HepG2 (cell line): ENCODE measurements around the gene LLGL2. TPM values are rescaled to one million over a fixed set of nuclear protein-coding genes. Genes with fewer than 3 reads are reported as not detected.

Experiments used
- ATAD3A ChIP-seq: sonication (generic); formaldehyde crosslinking; IDR thresholded peaks from 2 replicates; pipeline ENCODE4 v1.4.0; 2020; ENCODE audit warnings: missing genetic modification reagents
- CREM ChIP-seq, 2 experiments: sonication (generic) in 1 of 2; formaldehyde crosslinking in 1 of 2; IDR thresholded peaks; 2 replicates each; pipeline versions ENCODE4 v1.4.0 to v1.6.1; 2016 to 2020; ENCODE audit warnings: antibody characterized with exemption in 1 of 2, mild to moderate bottlenecking in 1 of 2, missing genetic modification reagents in 1 of 2
- DNMT3B ChIP-seq: conservative IDR thresholded peaks from 2 replicates; pipeline ENCODE4 v1.6.1; 2016; ENCODE audit warnings: missing biosample characterization, control low read depth
- ETV6 ChIP-seq: sonication (generic); formaldehyde crosslinking; conservative IDR thresholded peaks from 2 replicates; pipeline ENCODE4 v1.4.0; 2020; ENCODE audit warnings: missing genetic modification reagents
- KDM3A ChIP-seq: IDR thresholded peaks from 2 replicates; pipeline ENCODE4 v1.6.1; 2018; ENCODE audit warnings: low read depth, missing compliant biosample characterization
- KDM6A ChIP-seq: IDR thresholded peaks from 2 replicates; pipeline ENCODE4 v1.6.1; 2016; ENCODE audit warnings: low read depth
- NFKBIZ ChIP-seq: IDR thresholded peaks from 2 replicates; pipeline ENCODE4 v1.6.1; 2018; ENCODE audit warnings: missing genetic modification reagents, missing compliant biosample characterization
- NKX3-1 ChIP-seq: sonication (generic); formaldehyde crosslinking; IDR thresholded peaks from 2 replicates; pipeline ENCODE4 v1.5.0; 2020; ENCODE audit warnings: missing genetic modification reagents
- STAT5B ChIP-seq: sonication (generic); formaldehyde crosslinking; IDR thresholded peaks from 2 replicates; pipeline ENCODE4 v1.4.0; 2020; ENCODE audit warnings: missing genetic modification reagents
- TAF1 ChIP-seq: sonication (generic); formaldehyde crosslinking; IDR thresholded peaks from 2 replicates; pipeline ENCODE4 v1.4.0; 2020; ENCODE audit warnings: missing genetic modification reagents
- WIZ ChIP-seq: sonication (generic); formaldehyde crosslinking; IDR thresholded peaks from 2 replicates; pipeline ENCODE4 v1.5.1; 2020; ENCODE audit warnings: mild to moderate bottlenecking, missing genetic modification reagents
- ZBTB3 ChIP-seq: sonication (generic); formaldehyde crosslinking; IDR thresholded peaks from 2 replicates; pipeline ENCODE4 v1.4.0; 2020; ENCODE audit warnings: low read depth, mild to moderate bottlenecking, moderate library complexity, missing genetic modification reagents, borderline replicate concordance
- ZFP1 ChIP-seq: IDR thresholded peaks from 2 replicates; pipeline ENCODE4 v1.6.1; 2016
- ZMAT3 ChIP-seq: sonication (generic); formaldehyde crosslinking; conservative IDR thresholded peaks from 2 replicates; pipeline ENCODE4 v1.7.0; 2021; ENCODE audit warnings: missing genetic modification reagents
- ZNF225 ChIP-seq: sonication (generic); formaldehyde crosslinking; IDR thresholded peaks from 2 replicates; pipeline ENCODE4 v1.4.0; 2020; ENCODE audit warnings: mild to moderate bottlenecking, missing genetic modification reagents
- ZNF329 ChIP-seq: sonication (generic); formaldehyde crosslinking; IDR thresholded peaks from 2 replicates; pipeline ENCODE4 v1.9.0; 2021; ENCODE audit warnings: low read depth, mild to moderate bottlenecking, missing genetic modification reagents
- ZSCAN30 ChIP-seq: sonication (generic); formaldehyde crosslinking; IDR thresholded peaks from 2 replicates; pipeline ENCODE4 v1.5.0; 2020; ENCODE audit warnings: mild to moderate bottlenecking, missing genetic modification reagents
- polyA plus RNA-seq, 8 experiments: library from polyadenylated mRNA; depleted of rRNA in 3 of 8; stranded (reverse) in 7 of 8; unstranded in 1 of 8; fragments of >200 nt; fragmentation: Illumina TruSeq in 4 of 8; extraction: Trizol in 4 of 8; gene quantifications; 2 replicates each; pipeline versions ENCODE4 v1.2.1 to v1.2.3, GENCODE V29; 2011 to 2016; ENCODE audit warnings: low read depth in 4 of 8, missing spikeins in 1 of 8, mixed read lengths in 1 of 8; ENCODE audit not compliant: insufficient read depth in 1 of 8
- total RNA-seq, 5 experiments: library from RNA; depleted of rRNA; stranded (reverse); fragments of >200 nt; fragmentation: Illumina TruSeq; extraction: Trizol; gene quantifications; 2 replicates each; pipeline ENCODE4 v1.2.3, GENCODE V29; 2016; ENCODE audit warnings: low read depth in 1 of 5
- TF ChIP-seq, protein P1 (sequence below): sonication (generic); formaldehyde crosslinking; IDR thresholded peaks from 2 replicates; pipeline ENCODE4 v1.9.0; 2021; ENCODE audit warnings: missing genetic modification reagents, mild to moderate bottlenecking, borderline replicate concordance
- TF ChIP-seq, protein P2 (sequence below): sonication (generic); formaldehyde crosslinking; IDR thresholded peaks from 2 replicates; pipeline ENCODE4 v1.5.1; 2020; ENCODE audit warnings: missing genetic modification reagents, mild to moderate bottlenecking, borderline replicate concordance
- TF ChIP-seq, protein P3 (sequence below): sonication (generic); formaldehyde crosslinking; IDR thresholded peaks from 2 replicates; pipeline ENCODE4 v1.5.0; 2020; ENCODE audit warnings: mild to moderate bottlenecking, missing genetic modification reagents
- TF ChIP-seq, protein P4 (sequence below): sonication (generic); formaldehyde crosslinking; IDR thresholded peaks from 2 replicates; pipeline ENCODE4 v1.5.0; 2020; ENCODE audit warnings: mild to moderate bottlenecking, missing genetic modification reagents

The LLGL2 gene
- total and polyA plus RNA-seq, 2 of the 13 experiments (the other 11 are each of a cell fraction or from before 2014, with no cell fraction given), result 83.0 to 86.7 TPM

DNA sequence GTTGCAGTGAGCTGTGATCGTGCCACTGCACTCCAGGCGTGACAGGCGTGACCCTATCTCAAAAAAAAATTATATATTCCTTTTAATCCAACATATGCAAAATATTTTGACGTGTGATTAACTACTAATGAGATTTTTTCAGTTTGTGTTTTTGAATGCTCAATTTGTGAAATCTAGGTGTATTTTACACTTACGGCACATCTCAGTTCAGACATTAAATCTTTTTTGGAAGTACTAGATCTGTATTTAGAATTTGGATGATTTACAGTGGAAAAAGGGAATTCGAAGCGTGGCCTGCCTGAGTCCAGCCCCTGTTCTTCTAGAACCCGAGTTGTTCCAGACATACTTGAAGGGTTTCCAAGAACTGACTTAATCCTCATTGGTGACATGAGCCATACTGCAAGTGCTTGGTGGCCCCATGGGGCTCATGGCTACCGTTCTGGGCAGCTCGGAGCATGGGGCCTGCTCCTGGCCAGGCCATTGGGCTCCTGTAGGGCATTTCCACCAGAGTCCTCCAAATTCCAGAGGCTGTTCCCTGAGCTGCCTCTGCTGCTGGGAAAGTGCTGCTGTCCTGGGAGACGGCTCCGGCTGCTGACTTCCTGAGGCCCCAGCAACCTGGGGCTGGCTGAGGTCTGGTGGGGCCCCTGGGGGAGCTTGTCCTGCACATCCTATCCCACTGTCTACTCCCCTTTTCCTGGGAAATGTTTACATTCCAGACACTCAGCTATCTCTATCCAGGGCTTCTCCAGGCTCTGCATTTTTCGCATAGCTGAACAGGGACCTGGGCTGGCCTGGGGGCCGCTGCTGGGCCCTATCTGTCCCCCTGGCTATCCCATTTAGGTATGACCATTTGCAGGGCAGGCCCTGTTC is 27.2 kb downstream of the LLGL2 start (continued):
- TF ChIP-seq ZBTB3 (CRISPR knock-in tag) (no peak), ATAD3A (CRISPR knock-in tag) (no peak), DNMT3B (0 out of 2 replicates have a peak, but pooled peaks have one; percentile 71), ZNF329 (no peak), CREM (IDR thresholded peaks at IDR 0.05) (peak; percentile 30; the same call in 1 of the 2 replicates), CREM (CRISPR knock-in tag; IDR thresholded peaks at IDR 0.05) (no peak), WIZ (CRISPR knock-in tag) (no peak), STAT5B (no peak), ZFP1 (no peak), ZSCAN30 (CRISPR knock-in tag) (no peak), ZMAT3 (CRISPR knock-in tag) (no peak), ETV6 (peak; percentile 53; the same call in 1 of the 2 replicates), TAF1 (CRISPR knock-in tag) (no peak), NKX3-1 (CRISPR knock-in tag) (no peak), KDM3A (CRISPR knock-in tag) (no peak), KDM6A (CRISPR knock-in tag) (peak; percentile 54; the same call in 1 of the 2 replicates), ZNF225 (0 out of 2 replicates have a peak, but pooled peaks have one; percentile 32), NFKBIZ (CRISPR knock-in tag) (no peak)
- TF ChIP-seq, protein P1, sequence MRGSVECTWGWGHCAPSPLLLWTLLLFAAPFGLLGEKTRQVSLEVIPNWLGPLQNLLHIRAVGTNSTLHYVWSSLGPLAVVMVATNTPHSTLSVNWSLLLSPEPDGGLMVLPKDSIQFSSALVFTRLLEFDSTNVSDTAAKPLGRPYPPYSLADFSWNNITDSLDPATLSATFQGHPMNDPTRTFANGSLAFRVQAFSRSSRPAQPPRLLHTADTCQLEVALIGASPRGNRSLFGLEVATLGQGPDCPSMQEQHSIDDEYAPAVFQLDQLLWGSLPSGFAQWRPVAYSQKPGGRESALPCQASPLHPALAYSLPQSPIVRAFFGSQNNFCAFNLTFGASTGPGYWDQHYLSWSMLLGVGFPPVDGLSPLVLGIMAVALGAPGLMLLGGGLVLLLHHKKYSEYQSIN (CRISPR knock-in tag), result no peak
- TF ChIP-seq, protein P2, sequence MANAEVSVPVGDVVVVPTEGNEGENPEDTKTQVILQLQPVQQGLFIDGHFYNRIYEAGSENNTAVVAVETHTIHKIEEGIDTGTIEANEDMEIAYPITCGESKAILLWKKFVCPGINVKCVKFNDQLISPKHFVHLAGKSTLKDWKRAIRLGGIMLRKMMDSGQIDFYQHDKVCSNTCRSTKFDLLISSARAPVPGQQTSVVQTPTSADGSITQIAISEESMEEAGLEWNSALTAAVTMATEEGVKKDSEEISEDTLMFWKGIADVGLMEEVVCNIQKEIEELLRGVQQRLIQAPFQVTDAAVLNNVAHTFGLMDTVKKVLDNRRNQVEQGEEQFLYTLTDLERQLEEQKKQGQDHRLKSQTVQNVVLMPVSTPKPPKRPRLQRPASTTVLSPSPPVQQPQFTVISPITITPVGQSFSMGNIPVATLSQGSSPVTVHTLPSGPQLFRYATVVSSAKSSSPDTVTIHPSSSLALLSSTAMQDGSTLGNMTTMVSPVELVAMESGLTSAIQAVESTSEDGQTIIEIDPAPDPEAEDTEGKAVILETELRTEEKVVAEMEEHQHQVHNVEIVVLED (CRISPR knock-in tag), result no peak
- TF ChIP-seq, protein P3, sequence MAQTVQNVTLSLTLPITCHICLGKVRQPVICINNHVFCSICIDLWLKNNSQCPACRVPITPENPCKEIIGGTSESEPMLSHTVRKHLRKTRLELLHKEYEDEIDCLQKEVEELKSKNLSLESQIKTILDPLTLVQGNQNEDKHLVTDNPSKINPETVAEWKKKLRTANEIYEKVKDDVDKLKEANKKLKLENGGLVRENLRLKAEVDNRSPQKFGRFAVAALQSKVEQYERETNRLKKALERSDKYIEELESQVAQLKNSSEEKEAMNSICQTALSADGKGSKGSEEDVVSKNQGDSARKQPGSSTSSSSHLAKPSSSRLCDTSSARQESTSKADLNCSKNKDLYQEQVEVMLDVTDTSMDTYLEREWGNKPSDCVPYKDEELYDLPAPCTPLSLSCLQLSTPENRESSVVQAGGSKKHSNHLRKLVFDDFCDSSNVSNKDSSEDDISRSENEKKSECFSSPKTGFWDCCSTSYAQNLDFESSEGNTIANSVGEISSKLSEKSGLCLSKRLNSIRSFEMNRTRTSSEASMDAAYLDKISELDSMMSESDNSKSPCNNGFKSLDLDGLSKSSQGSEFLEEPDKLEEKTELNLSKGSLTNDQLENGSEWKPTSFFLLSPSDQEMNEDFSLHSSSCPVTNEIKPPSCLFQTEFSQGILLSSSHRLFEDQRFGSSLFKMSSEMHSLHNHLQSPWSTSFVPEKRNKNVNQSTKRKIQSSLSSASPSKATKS (CRISPR knock-in tag), result no peak
- TF ChIP-seq, protein P4, sequence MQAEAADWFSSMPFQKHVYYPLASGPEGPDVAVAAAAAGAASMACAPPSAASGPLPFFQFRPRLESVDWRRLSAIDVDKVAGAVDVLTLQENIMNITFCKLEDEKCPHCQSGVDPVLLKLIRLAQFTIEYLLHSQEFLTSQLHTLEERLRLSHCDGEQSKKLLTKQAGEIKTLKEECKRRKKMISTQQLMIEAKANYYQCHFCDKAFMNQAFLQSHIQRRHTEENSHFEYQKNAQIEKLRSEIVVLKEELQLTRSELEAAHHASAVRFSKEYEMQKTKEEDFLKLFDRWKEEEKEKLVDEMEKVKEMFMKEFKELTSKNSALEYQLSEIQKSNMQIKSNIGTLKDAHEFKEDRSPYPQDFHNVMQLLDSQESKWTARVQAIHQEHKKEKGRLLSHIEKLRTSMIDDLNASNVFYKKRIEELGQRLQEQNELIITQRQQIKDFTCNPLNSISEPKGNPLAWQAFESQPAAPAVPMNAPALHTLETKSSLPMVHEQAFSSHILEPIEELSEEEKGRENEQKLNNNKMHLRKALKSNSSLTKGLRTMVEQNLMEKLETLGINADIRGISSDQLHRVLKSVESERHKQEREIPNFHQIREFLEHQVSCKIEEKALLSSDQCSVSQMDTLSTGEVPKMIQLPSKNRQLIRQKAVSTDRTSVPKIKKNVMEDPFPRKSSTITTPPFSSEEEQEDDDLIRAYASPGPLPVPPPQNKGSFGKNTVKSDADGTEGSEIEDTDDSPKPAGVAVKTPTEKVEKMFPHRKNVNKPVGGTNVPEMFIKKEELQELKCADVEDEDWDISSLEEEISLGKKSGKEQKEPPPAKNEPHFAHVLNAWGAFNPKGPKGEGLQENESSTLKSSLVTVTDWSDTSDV, result no peak
